ENCODE data around the gene BACH2.
"Not testable (repeated sequence)": the region's sequence is repeated elsewhere in the genome, so short reads cannot be mapped to it uniquely, and the experiment has no call there.

BACH2 gene

GRCh38 chr6:90119618-90120017 is 177.0 kb downstream of the BACH2 start:
- no peak for DNase-seq

- DNase-seq = no peak
Observed at GRCh38 chr6:90118581-90118980, 178.1 kb downstream of the BACH2 start.

- DNase-seq = no peak
Observed at GRCh38 chr6:90118069-90118468, 178.6 kb downstream of the BACH2 start.

DNA sequence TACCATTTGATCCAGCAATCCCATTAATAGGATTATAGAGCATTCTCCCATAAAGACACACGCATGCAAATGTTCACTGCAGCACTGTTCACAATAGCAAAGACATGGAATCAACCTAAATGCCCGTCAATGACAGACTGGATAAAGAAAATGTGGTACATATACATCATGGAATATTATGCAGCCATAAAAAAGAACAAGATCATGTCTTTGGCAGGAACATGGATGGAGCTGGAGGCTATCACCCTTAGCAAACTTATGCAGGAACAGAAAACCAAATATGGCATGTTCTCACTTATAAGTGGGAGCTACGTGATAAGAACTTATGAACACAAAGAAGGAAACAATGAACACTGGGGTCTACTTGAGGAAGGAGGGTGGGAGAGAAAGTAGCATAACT is 180.5 kb downstream of the BACH2 start:
- DNase-seq = not testable (repeated sequence)

DNA sequence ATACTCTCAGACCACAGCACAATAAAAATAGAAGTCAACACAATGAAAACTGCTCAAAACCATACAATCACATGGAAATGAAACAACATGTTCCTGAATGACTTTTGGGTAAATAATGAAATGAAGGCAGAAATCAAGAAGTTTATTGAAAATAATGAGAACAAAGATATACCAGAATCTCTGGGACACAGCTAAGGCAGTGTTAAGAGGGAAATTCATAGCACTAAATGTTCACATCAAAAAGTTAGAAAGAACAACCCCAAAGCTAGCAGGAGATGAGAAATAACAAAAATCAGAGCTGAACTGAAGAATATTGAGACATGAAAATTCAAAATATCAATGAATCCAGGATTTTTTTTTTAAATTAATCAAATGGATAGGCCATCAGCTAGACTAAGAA is 183.3 kb downstream of the BACH2 start:
- DNase-seq = no peak

GRCh38 chr6:90111387-90111786 is 185.3 kb downstream of the BACH2 start:
- DNase-seq = no peak

DNA sequence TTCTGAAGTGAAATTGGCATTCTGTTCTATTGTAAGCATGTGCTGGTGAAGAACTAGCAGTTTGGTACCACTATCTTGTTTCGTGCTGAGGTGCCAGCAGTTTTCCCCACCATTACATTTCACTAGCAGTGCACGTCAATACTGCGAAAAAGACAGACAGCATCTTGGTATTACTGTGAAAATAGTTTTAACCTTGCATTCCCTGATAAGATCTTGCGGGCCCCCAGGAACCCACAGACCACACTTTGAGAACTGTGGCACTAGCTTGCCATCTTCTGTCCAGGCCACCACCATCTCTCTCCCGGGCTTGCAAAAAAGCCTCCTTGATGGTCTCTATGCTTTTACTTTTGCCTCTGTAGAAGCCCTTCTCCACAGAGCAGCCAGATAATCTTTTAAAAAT is 185.7 kb downstream of the BACH2 start:
- peak; percentile 78 for DNase-seq

DNA sequence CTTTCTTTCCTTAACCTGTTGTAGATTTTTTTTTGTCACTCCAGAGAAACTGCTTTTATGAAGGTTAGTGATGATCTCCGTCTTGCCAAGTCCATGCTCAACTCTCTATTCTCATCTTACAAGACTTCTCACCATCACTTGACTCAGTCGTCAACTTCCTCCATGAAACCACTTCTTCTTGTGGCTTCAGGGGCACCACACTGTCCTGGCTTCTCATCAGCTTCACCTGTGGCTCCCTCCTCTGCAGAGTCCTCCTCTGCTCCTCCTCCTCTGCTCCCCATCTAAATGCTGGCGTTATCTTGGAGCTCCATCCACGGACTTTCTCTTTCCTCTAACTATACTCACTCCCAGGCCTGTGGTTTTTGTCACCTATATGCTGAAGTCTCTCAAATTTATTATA is 187.5 kb downstream of the BACH2 start:
- DNase-seq = no peak

DNA sequence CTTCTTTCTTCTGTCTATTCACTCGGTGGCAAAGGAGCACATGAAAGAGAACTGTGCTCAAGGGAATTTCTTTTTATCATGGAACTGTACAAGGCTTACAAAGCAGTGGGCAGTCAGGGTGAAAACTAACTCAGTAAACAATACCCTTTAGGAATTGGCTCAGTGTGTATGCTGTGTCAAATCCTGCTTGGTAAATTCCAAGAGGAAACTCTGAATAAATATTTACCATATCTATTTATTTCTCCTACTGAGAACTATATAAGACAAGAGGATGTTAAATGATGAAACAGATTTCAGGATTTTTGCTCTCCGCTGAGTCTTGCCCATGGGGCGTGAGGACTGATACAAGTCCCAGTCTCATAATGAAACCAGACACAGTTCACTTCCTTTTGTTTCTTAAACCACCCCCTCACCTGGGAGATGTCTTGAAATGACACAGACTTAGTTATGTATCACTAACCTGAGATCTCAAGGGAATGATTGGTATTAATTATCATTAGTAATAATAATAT is 188.8 kb downstream of the BACH2 start:
- no peak for DNase-seq

DNA sequence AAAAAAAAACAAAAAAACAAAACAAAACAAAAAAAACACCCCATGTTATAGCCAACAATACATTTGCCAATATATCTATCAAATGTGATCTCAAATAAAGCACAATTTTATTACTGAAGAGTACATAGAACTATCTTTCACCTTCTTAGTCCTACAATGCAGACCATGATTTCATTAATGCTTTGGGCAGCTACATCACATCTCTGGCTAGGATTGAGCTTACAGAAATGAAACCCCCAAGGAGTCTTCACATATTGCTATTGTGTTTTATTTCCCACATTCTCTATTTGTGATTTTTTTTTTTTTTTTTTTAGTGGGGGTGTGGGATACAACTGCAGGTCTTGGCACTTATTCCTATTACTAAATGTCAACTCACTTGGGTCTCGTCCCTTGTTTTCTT is 189.3 kb downstream of the BACH2 start:
- no peak for DNase-seq

GRCh38 chr6:90106449-90106848 is 190.2 kb downstream of the BACH2 start:
- peak; percentile 20 for DNase-seq

DNA sequence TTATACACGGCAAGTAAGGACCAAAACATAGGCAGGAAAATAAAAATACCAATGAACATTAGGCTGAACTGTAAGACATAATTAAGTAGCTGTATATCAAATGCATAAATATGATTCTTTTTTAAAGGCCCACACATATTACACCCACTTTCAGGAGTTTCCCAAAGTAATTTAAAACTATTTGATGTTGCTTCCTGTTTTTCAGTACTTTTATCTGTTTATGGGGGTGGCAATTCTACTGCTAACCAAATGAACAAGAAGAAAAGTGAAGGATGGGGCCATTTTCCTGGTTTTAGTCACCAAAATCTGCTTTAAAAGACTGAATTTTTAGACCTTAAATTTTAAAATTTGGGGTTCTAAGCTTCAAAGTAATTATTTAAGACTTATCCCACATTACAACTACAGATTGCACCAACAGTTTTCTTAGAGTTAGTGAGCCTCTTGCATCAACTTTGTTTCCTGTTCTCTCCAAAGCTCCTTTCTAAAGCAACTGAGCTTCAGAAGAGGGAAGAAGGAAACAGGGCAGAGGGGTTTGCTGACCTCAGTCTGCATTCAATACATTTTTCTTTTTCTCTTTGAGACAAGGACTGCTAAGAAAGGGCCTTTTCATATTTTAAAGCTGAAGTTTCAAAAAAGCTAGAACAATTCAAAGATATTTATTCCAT is 191.0 kb downstream of the BACH2 start:
- DNase-seq = peak; percentile 63

DNA sequence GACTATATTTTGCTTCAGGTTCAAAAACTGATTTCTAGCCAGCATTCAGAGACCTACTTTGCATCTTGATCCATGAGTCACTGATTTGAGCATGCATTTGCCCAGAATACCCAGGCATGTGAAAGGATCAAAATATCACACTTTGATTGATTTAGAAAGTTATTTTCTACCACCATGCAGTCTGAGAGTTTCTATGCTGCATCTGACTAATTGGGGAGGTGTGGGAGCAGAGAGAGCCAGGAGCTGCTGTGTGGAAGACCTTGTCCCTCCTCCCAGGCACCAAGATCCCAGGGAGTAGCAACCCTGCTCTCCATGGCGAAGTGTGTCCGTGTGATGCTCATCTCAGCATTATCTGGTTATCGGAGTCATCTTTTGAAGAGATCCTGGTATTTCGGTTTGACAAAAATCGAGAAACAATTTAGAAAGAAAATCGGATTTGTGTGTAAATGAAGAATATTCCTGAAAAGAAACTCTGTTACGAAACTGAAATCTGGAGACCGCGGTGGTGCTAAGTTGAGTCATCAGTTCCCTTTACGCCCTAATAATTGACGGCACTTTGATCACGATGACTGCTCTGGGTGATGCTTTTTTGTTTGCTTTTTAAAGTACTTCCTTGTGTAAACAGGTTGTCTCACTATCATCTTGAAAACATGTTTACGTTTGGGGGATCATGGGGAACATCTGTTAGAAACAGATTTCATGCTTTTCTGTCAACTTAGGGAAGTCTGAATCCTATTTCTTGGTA is 193.4 kb downstream of the BACH2 start:
- DNase-seq = no peak

- peak; percentile 49 for DNase-seq
Observed at GRCh38 chr6:90101403-90101802, 195.2 kb downstream of the BACH2 start.

DNA sequence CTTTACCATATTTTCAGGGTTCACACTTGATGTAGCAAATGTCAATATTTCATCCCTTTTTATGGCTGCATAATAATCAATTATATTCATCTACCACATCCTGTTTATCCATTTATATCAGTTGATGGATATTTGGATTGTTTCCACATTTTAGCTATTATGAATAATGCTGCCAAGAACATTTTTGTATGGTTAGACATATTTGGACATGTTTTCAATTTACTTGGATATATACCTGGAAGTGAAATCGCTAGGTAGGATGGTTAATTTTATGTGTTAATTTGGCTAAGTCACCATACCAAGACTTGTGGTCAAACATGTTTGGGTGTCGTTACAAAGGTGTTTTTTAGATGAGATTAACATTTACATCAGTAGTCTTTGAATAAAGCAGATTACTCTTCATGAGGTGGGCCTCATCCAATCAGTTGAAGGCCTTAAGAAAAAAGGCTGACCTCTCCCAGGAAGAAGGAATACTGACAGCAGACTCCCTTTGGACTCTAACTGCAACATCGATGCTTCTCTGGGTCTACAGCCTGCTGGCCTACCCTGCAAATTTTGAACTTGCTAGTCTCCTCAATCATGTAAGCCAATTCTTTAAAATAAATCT is 196.5 kb downstream of the BACH2 start:
- no peak for DNase-seq

DNA sequence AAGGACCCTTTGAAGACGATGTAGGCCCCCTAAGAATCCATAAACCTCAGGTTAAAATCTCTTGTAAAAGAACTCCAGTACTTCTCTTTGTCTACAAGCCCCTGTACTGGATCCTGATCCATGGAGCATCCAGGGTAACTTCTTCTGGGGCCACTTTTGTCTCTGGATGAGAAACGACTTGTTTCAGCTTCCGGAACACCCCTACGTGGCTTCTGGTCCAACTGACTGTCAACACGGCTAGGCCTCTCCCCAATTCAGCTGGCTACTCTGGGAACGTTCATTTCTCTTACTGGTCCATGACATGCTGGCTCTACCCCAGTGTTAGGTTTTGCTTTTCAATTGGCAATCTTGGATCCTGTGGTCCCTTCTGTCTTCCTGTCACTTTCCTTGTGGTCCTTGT is 198.0 kb downstream of the BACH2 start:
- no peak for DNase-seq

- peak; percentile 79 for DNase-seq
Observed at GRCh38 chr6:90098001-90098531, 198.6 kb downstream of the BACH2 start.

- no peak for DNase-seq
Observed at GRCh38 chr6:90097356-90097755, 199.3 kb downstream of the BACH2 start.

GRCh38 chr6:90096818-90097217 is 199.8 kb downstream of the BACH2 start:
- no peak for DNase-seq

- DNase-seq = no peak
Observed at GRCh38 chr6:90095788-90096187, 200.9 kb downstream of the BACH2 start.

DNA sequence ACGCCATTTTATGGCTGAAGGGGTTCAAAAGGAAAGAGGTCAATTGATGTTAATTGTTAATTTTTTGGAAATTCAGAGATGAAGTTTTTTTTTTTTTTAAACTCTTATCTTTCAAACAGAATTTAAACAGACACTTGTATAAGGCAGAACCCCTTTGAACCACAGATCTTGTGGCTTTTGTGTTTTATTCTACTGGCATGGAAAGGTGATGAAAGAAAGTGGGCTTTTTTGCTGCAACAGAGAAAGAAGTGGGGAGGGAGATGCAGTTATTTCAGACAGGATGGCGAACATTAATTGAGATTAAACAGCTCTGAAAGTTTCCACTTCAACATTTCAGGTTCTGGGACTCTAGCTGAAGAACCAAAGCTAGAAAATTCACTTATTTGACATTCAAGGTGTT is 201.5 kb downstream of the BACH2 start:
- peak; percentile 48 for DNase-seq

DNA sequence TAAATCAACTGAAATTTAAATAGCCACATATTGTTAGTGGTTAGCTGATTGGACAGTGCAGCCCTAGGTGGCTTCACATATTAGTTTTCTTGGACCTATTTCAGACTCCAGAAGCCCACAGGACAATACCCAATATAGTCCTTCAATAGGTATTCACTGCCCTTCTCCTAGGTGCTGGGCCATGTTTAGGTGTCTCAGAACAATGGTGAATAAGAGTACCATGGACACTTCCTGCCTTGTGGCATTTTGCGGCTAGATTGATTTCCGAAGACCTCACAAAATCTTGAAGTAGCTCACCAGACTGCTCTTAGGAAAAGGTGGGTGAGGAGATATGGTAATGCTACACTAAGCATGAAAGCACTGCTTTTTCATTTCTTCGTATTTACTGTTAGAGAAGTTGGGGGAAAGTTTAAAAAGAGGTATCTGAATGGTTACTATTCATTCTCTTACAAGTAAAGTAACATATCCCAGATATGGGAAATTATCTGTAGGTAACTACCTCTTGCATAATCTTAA is 203.0 kb downstream of the BACH2 start:
- no peak for DNase-seq

- no peak for DNase-seq
Observed at GRCh38 chr6:90090866-90091265, 205.8 kb downstream of the BACH2 start.

DNA sequence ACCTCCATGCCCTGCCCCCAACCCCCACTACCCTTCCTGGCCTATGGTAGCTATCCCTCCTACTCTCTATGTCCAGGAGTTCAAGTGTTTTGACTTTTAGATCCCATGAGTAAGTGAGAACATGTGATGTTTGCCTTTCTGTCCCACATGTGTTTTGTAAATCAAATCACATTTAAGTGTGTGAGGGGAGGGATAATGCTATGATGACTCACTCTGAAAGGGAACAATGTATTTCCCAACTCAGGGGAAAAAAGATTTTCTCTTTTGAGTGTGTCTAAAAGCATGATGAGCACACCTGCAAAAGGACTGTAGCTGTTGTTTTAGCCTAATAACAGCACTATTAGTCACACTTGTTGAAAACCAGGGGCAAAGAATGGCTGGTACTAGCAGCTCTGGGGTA is 208.6 kb downstream of the BACH2 start:
- no peak for DNase-seq

All from hematopoietic multipotent progenitor cell treated with erythropoietin and hydrocortisone succinate and interleukin-3 and kit ligand, for 4 days (in vitro differentiated cells).